ENCODE data around the gene NIPBL. TPM values are rescaled to one million over a fixed set of nuclear protein-coding genes. Genes with fewer than 3 reads are reported as not detected.

NIPBL gene
- total RNA-seq, 1 experiment from 2014 or later = 48.3 TPM

DNA sequence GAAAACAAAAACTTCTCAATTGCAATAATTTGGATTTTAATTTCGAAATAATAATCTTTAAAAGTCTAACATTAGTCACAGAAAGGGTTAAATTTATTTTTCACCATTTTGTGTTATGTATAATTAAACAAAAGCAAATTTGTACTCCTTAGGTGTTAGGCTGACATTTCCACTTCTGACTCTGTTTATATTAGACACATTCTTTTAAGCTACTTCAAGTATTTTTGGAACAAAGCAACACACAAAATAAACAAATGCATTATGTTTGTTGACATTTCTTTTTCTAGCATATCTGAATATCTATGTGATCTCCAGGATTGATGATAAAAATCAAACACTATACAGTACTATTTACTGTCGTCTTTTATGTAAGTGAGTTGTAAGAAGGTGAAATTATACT is 44.3 kb upstream of the NIPBL start:
- no peaks in the 10 kb centered on the region for H3K27me3 Mint-ChIP-seq (ENCODE audit: low read depth)
- no peaks in the 10 kb centered on the region for H3K4me1 Mint-ChIP-seq
- CTCF ChIA-PET = no interaction called here
- no peak overlapping the region for H3K4me3 Mint-ChIP-seq
- no peaks in the 10 kb centered on the region for H3K9me3 Mint-ChIP-seq
- no peak for DNase-seq (ENCODE audit: low spot score)
- ATAC-seq = no peak
- POLR2A ChIA-PET = no interaction called here
- H3K36me3 Mint-ChIP-seq = no peaks in the 10 kb centered on the region
- TF ChIP-seq GABPB1 (CRISPR knock-in tag; IDR thresholded peaks at IDR 0.05) (no peak), NR2C2 (CRISPR knock-in tag; IDR thresholded peaks at IDR 0.05) (no peak)
- TF ChIP-seq, protein P1, sequence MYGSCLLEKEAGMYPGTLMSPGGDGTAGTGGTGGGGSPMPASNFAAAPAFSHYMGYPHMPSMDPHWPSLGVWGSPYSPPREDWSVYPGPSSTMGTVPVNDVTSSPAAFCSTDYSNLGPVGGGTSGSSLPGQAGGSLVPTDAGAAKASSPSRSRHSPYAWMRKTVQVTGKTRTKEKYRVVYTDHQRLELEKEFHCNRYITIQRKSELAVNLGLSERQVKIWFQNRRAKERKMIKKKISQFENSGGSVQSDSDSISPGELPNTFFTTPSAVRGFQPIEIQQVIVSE (CRISPR knock-in tag; IDR thresholded peaks at IDR 0.05; ENCODE audit: borderline replicate concordance) = no peak
- TF ChIP-seq, protein P2, sequence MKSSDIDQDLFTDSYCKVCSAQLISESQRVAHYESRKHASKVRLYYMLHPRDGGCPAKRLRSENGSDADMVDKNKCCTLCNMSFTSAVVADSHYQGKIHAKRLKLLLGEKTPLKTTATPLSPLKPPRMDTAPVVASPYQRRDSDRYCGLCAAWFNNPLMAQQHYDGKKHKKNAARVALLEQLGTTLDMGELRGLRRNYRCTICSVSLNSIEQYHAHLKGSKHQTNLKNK (CRISPR knock-in tag; IDR thresholded peaks at IDR 0.05) = no peak
- H3K27ac Mint-ChIP-seq = no peak overlapping the region

DNA sequence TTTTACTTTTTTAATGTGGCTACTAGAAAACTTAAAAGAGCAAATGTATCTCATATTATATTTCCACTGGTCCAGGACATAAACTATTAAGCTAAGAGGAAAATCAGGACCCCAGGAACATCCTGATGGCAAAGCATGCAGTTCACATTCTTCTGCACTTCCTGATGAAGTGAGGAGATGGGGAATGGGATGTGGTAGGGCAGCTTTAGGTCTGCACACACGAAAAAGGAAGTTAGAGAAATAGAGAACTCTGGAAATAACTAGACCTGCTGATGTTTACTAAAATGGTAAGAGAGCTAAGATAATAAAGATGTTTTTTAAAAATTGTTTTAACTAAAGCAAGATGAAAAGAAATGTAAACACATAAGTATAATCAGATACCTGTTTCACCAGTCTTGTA is 39.7 kb upstream of the NIPBL start:
- H3K4me1 Mint-ChIP-seq = no peaks in the 10 kb centered on the region; the same call in 1 of the 2 replicates
- ChIA-PET POLR2A (no interaction called here), CTCF (no interaction called here)
- H3K4me3 Mint-ChIP-seq = no peak overlapping the region
- no peaks in the 10 kb centered on the region for H3K36me3 Mint-ChIP-seq
- no peak for DNase-seq (ENCODE audit: low spot score)
- H3K27ac Mint-ChIP-seq = no peak overlapping the region
- no peaks in the 10 kb centered on the region for H3K27me3 Mint-ChIP-seq (ENCODE audit: low read depth)
- peaks cover 4% of the 10 kb centered on the region for H3K9me3 Mint-ChIP-seq
- TF ChIP-seq, protein P3, sequence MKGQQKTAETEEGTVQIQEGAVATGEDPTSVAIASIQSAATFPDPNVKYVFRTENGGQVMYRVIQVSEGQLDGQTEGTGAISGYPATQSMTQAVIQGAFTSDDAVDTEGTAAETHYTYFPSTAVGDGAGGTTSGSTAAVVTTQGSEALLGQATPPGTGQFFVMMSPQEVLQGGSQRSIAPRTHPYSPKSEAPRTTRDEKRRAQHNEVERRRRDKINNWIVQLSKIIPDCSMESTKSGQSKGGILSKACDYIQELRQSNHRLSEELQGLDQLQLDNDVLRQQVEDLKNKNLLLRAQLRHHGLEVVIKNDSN (CRISPR knock-in tag; IDR thresholded peaks at IDR 0.05) = no peak
- TF ChIP-seq MYBL2 (CRISPR knock-in tag; IDR thresholded peaks at IDR 0.05) = no peak
- TF ChIP-seq ZNF263 (CRISPR knock-in tag; IDR thresholded peaks at IDR 0.05; ENCODE audit: low read depth) = no peak
- TF ChIP-seq EMX1 (CRISPR knock-in tag; IDR thresholded peaks at IDR 0.05) = no peak
- TF ChIP-seq GABPB1 (CRISPR knock-in tag; IDR thresholded peaks at IDR 0.05) = no peak
- TF ChIP-seq JAZF1 (CRISPR knock-in tag; IDR thresholded peaks at IDR 0.05) = no peak
- TF ChIP-seq, protein P4, sequence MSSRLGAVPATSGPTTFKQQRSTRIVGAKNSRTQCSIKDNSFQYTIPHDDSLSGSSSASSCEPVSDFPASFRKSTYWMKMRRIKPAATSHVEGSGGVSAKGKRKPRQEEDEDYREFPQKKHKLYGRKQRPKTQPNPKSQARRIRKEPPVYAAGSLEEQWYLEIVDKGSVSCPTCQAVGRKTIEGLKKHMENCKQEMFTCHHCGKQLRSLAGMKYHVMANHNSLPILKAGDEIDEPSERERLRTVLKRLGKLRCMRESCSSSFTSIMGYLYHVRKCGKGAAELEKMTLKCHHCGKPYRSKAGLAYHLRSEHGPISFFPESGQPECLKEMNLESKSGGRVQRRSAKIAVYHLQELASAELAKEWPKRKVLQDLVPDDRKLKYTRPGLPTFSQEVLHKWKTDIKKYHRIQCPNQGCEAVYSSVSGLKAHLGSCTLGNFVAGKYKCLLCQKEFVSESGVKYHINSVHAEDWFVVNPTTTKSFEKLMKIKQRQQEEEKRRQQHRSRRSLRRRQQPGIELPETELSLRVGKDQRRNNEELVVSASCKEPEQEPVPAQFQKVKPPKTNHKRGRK (CRISPR knock-in tag; IDR thresholded peaks at IDR 0.05; ENCODE audit: borderline replicate concordance) = no peak
- TF ChIP-seq PRRX2 (CRISPR knock-in tag; IDR thresholded peaks at IDR 0.05) = no peak
- TF ChIP-seq, protein P5, sequence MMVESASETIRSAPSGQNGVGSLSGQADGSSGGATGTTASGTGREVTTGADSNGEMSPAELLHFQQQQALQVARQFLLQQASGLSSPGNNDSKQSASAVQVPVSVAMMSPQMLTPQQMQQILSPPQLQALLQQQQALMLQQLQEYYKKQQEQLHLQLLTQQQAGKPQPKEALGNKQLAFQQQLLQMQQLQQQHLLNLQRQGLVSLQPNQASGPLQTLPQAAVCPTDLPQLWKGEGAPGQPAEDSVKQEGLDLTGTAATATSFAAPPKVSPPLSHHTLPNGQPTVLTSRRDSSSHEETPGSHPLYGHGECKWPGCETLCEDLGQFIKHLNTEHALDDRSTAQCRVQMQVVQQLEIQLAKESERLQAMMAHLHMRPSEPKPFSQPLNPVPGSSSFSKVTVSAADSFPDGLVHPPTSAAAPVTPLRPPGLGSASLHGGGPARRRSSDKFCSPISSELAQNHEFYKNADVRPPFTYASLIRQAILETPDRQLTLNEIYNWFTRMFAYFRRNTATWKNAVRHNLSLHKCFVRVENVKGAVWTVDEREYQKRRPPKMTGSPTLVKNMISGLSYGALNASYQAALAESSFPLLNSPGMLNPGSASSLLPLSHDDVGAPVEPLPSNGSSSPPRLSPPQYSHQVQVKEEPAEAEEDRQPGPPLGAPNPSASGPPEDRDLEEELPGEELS (CRISPR knock-in tag; IDR thresholded peaks at IDR 0.05) = no peak
- no peak for TF ChIP-seq ZNF232 (CRISPR knock-in tag; IDR thresholded peaks at IDR 0.05)
- TF ChIP-seq, protein P6, sequence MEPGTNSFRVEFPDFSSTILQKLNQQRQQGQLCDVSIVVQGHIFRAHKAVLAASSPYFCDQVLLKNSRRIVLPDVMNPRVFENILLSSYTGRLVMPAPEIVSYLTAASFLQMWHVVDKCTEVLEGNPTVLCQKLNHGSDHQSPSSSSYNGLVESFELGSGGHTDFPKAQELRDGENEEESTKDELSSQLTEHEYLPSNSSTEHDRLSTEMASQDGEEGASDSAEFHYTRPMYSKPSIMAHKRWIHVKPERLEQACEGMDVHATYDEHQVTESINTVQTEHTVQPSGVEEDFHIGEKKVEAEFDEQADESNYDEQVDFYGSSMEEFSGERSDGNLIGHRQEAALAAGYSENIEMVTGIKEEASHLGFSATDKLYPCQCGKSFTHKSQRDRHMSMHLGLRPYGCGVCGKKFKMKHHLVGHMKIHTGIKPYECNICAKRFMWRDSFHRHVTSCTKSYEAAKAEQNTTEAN (CRISPR knock-in tag; IDR thresholded peaks at IDR 0.05) = no peak
- ATAC-seq = no peak

Data from WTC11 (cell line).